ENCODE data around the gene MKRN3.
"Not testable (repeated sequence)": the region's sequence is repeated elsewhere in the genome, so short reads cannot be mapped to it uniquely, and the experiment has no call there.

The MKRN3 gene

DNA sequence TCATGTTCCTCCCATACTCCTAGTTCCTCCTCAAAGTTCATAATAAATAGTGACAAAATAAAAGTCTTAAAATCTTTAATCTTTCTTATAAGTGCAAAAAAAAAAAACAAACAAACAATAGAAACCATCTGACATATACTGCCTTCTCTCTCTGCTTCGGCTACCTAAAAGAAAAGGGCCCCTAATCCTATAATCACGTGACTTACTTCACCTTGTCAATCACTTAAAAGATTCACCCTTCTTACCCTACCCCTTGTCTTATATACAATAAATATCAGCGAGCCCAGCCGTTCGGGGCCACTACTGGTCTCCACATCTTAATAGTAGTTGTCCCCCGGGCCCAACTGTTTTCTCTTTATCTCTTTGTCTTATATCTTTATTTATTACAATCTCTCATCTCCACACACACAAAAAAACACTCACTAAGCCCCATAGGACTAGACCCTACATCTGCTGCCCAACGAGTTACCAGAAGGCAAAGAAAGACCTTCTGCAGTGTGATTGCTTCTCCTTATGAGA lies 28.8 kb downstream of the MKRN3 start:
- DNase-seq = no peak

DNA sequence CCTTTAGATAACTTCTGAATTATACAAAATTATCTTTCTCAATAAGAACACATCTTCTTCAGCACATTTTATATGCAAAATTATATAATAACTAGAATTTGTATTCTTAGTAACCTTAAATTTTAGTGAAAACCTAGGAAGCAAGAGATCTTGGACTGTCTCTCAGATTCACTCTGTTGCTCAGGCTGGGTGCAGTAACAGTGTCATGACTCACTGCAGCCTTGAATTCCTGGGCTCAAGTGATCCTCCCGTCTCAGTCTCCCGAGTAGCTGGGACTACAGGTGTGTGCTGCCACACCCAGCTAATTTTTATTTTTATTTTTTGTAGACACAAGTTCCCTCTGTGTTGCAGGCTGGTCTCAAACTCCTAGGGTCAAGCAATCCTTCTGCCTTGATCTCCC lies 29.9 kb downstream of the MKRN3 start:
- DNase-seq = no peak

DNA sequence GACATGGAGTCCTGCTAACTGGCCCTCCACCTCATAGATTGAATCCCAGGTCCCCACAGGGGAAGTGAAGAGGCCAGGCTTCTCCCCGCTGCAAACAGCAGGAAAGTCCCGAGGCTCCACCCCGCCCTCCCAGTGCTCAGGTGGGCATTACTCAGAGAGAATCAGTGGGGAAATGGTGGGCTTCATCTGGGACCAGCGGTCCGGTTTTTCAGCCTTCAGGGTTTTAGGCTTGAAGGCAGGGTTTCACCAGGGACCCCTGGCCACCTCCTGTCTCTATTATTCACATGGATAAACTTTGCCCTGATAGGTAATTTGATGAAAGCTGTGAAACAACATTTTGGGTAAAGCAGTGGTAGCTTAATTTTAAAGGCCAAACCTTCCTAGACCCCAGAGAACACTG lies 31.3 kb downstream of the MKRN3 start:
- no peak for DNase-seq

DNA sequence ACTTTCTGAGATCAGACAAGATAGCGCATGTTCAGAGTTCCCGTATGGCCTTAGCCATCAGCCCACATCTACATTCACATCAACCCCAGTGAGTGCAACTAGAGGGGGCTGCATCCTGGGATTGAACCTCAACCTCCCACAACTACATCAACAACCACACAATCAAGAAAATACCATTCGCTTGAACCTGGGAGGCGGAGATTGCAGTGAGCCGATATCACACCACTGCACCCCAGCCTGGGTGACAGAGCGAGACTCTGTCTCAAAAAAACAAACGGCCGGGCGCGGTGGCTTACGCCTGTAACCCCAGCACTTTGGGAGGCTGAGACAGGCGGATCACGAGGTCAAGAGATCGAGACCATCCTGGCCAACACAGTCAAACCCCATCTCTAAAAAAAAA lies 31.8 kb downstream of the MKRN3 start:
- not testable (repeated sequence) for DNase-seq

DNA sequence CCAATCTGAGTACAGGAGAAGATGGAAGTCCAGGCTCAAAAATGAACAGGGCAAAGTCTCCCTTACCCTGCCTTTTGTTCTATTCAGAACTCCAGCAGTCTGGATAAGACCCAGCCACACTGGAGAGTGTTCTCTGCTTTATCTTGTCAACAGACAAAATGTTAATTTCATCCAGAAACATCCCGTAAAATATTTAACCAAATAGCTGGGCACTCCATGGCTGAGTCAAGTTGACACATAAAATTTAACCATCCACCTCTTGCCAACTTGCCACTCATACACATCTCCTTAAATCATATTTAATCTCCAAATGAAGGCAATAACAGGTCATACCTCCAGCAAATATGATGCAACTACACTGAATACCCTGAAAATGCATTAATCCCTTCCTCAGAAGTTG lies 33.6 kb downstream of the MKRN3 start:
- no peak for DNase-seq

DNA sequence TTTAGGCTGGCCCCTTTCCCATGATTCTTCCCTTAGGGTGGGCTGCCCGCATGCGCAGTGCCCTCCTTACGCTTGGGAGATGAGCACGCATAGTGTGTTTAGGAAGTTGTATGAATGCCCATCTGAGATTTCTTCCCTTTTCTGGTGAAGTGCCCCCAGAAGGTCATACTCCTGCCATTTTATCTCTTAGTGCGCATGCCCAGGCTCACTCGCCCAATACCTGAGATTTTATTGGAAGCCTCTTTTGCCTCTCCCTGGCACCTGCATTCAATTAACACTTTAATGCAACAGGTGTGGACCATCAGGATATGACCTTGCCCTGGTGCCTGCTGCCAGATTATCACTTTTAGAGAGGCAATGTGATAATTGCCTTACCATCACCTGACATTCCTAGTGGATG lies 36.6 kb downstream of the MKRN3 start:
- DNase-seq = no peak

DNA sequence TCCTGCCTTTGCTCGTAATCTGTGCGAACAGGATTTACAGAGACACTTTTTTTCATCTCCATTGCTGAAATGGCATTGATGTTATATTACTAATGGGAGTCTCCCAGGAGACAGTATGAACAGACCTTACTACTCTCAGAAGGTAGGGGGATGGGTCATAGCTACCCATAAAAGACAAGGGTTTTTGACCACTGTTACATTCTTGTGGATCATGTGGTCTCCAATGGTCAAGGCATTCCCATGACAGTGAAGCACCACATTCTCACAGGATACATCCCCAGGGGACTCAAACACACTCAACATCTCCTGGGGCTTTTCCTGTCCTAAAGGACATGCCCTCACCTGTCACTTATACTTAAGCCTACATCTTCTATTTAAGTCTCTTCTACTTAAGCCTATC lies 40.8 kb downstream of the MKRN3 start:
- no peak for DNase-seq

DNA sequence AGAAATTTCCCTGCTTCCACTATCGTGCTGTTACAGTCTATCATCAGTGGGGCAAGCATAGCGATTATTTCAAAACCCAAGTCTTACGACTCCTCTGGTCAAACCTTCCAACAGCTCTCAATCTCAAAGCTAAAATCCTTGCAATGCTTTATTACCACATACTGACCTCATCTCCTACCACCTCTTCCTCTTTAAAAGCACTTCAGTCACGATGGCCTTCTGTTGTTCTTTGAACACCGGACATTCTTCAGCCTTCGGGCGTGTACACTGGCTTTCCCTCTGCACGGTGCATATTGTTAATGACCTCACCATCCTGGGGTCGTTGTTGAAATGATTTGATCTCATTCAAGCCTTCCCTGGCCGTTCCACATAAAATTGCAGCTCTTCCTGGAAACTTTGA lies 51.1 kb downstream of the MKRN3 start:
- DNase-seq = no peak
